Fibroblast of pulmonary artery (primary cell): Measurements from ENCODE around the gene TXNRD2.
"Not testable (repeated sequence)": the region's sequence is repeated elsewhere in the genome, so short reads cannot be mapped to it uniquely, and the experiment has no call there.

Source experiments
- DNase-seq: peaks from one replicate; pipeline ENCODE4 v3.0.0-alpha.2; 2010; ENCODE audit warnings: low read depth
- H3K4me3 ChIP-seq: replicated peaks from 2 replicates; pipeline ENCODE4 v1.5.1; 2011; ENCODE audit warnings: low read depth, mild to moderate bottlenecking, control low read depth, low read length, moderate library complexity
- CTCF ChIP-seq: IDR thresholded peaks from 2 replicates; pipeline ENCODE4 v1.5.1; 2011; ENCODE audit warnings: mild to moderate bottlenecking, control low read depth, low read length, inconsistent platforms; ENCODE audit errors: missing control alignments

The TXNRD2 gene

GRCh38 chr22:19837915-19838314 lies 103.7 kb downstream of the TXNRD2 start:
- DNase-seq: no peak
- H3K4me3 ChIP-seq: no peak overlapping the region
- no peak for TF ChIP-seq CTCF

- H3K4me3 ChIP-seq: no peak overlapping the region
- no peak for TF ChIP-seq CTCF
- DNase-seq: no peak
Measured at GRCh38 chr22:19836512-19836911, 105.1 kb downstream of the TXNRD2 start.

- DNase-seq: no peak
- TF ChIP-seq CTCF: no peak
- H3K4me3 ChIP-seq: no peak overlapping the region
Measured at GRCh38 chr22:19834599-19834998, 107.0 kb downstream of the TXNRD2 start.

- not testable (repeated sequence) for H3K4me3 ChIP-seq, DNase-seq
Measured at GRCh38 chr22:19833327-19833726, 108.3 kb downstream of the TXNRD2 start.

GRCh38 chr22:19832476-19833108 lies 109.0 kb downstream of the TXNRD2 start:
- H3K4me3 ChIP-seq: no peak overlapping the region
- TF ChIP-seq CTCF: no peak
- no peak for DNase-seq

- DNase-seq, H3K4me3 ChIP-seq: not testable (repeated sequence)
Measured at GRCh38 chr22:19831979-19832378, 109.6 kb downstream of the TXNRD2 start.

- no peak for TF ChIP-seq CTCF
- no peak overlapping the region for H3K4me3 ChIP-seq
- DNase-seq: no peak
Measured at GRCh38 chr22:19831016-19831415, 110.6 kb downstream of the TXNRD2 start.

- DNase-seq: no peak
- H3K4me3 ChIP-seq: no peak overlapping the region
- no peak for TF ChIP-seq CTCF
Measured at GRCh38 chr22:19828035-19828401, 113.6 kb downstream of the TXNRD2 start.
